COR-L47 (cell line): ENCODE results near the gene PDK1.
"Not testable (repeated sequence)": the region's sequence is repeated elsewhere in the genome, so short reads cannot be mapped to it uniquely, and the experiment has no call there.

Source experiments
- DNase-seq: peaks from one replicate; lab custom pipeline; 2025; lab: John Stamatoyannopoulos, UW

Gene PDK1

GRCh38 chr2:172555522-172556283 lies at the start of gene PDK1:
Gene PDK1, plus strand, starts transcription at chr2:172556090. Its CDS starts 61 bp downstream, at chr2:172556151.
- DNase-seq = peak; percentile 84

GRCh38 chr2:172507199-172507598 lies 48.7 kb upstream of the PDK1 start:
- no peak for DNase-seq

GRCh38 chr2:172510088-172510487 lies 45.8 kb upstream of the PDK1 start:
- no peak for DNase-seq

- DNase-seq = no peak
These were observed 45.3 kb upstream of the PDK1 start for GRCh38 chr2:172510548-172510947.

GRCh38 chr2:172512810-172513523 lies 42.9 kb upstream of the PDK1 start:
- no peak for DNase-seq

- DNase-seq = no peak
These were observed 42.4 kb upstream of the PDK1 start for GRCh38 chr2:172513524-172513900.

- no peak for DNase-seq
These were observed 41.8 kb upstream of the PDK1 start for GRCh38 chr2:172513935-172514586.

- DNase-seq = no peak
These were observed 39.6 kb upstream of the PDK1 start for GRCh38 chr2:172516299-172516698.

- no peak for DNase-seq
These were observed 36.9 kb upstream of the PDK1 start for GRCh38 chr2:172518995-172519394.

- DNase-seq = no peak
These were observed 30.3 kb upstream of the PDK1 start for GRCh38 chr2:172525601-172526000.

- DNase-seq = no peak
These were observed 24.6 kb upstream of the PDK1 start for GRCh38 chr2:172531309-172531708.

GRCh38 chr2:172532461-172532860 lies 23.4 kb upstream of the PDK1 start:
- not testable (repeated sequence) for DNase-seq

- no peak for DNase-seq
These were observed 22.2 kb upstream of the PDK1 start for GRCh38 chr2:172533687-172534086.

GRCh38 chr2:172535119-172535518 lies 20.8 kb upstream of the PDK1 start:
- no peak for DNase-seq

- not testable (repeated sequence) for DNase-seq
These were observed 18.0 kb upstream of the PDK1 start for GRCh38 chr2:172537851-172538250.

- DNase-seq = no peak
These were observed 16.1 kb upstream of the PDK1 start for GRCh38 chr2:172539767-172540166.

- DNase-seq = no peak
These were observed 15.5 kb upstream of the PDK1 start for GRCh38 chr2:172540421-172540820.

GRCh38 chr2:172545408-172546075 lies 10.3 kb upstream of the PDK1 start:
- no peak for DNase-seq

GRCh38 chr2:172549131-172549530 lies 6.8 kb upstream of the PDK1 start:
- DNase-seq = no peak

- DNase-seq = not testable (repeated sequence)
These were observed 6.1 kb upstream of the PDK1 start for GRCh38 chr2:172549802-172550201.

- DNase-seq = no peak
These were observed 5.5 kb upstream of the PDK1 start for GRCh38 chr2:172550419-172550818.

- DNase-seq = no peak
These were observed 4.6 kb upstream of the PDK1 start for GRCh38 chr2:172551271-172551670.
